A673 (cell line): ENCODE results near the gene TARBP1. TPM values are rescaled to one million over a fixed set of nuclear protein-coding genes. Genes with fewer than 3 reads are reported as not detected.
"Not testable (repeated sequence)": the region's sequence is repeated elsewhere in the genome, so short reads cannot be mapped to it uniquely, and the experiment has no call there.

ENCODE experiments used
- BruUV-seq: library from RNA; stranded (reverse); fragments of 400-500 nt; replicated peaks from 2 replicates; lab custom pipeline; 2021; lab: Mats Ljungman, UMichigan
- CTCF ChIA-PET: fragments of 300-600 bp; sonication (Branson Sonifier 250); formaldehyde crosslinking; loops from one replicate; lab custom pipeline; 2022; ENCODE audit warnings: antibody characterized with exemption; lab: Charles Lee
- POLR2A ChIA-PET: fragments of 300-600 bp; sonication (Branson Sonifier 250); formaldehyde crosslinking; loops from one replicate; lab custom pipeline; 2022; ENCODE audit warnings: antibody characterized with exemption; ENCODE audit not compliant: low non-redundant PET; lab: Charles Lee
- DNase-seq: peaks from one replicate; pipeline ENCODE4 v3.0.0-alpha.2; 2015; ENCODE audit warnings: low spot score
- H3K27ac ChIP-seq: fragments of 200-600 bp; sonication (generic); 2 replicates; pipeline ENCODE4 v1.5.1; 2016; ENCODE audit warnings: mixed run types, low read depth, mild to moderate bottlenecking, mixed read lengths, antibody characterized with exemption, low read length; ENCODE audit not compliant: poor library complexity, severe bottlenecking
- H3K27me3 ChIP-seq: fragments of 200-600 bp; sonication (generic); replicated peaks from 2 replicates; pipeline ENCODE4 v1.6.1; 2017; ENCODE audit warnings: mixed run types, low read depth, mild to moderate bottlenecking, mixed read lengths, antibody characterized with exemption, low read length; ENCODE audit not compliant: insufficient read depth, poor library complexity
- H3K36me3 ChIP-seq: fragments of 200-600 bp; sonication (generic); 2 replicates; pipeline ENCODE4 v1.6.1; 2016; ENCODE audit warnings: mixed run types, mild to moderate bottlenecking, mixed read lengths, antibody characterized with exemption, low read length; ENCODE audit not compliant: insufficient read depth, poor library complexity, severe bottlenecking
- H3K4me1 ChIP-seq: fragments of 200-600 bp; sonication (generic); 2 replicates; pipeline ENCODE4 v1.6.1; 2017; ENCODE audit warnings: mixed run types, mild to moderate bottlenecking, mixed read lengths, antibody characterized with exemption, low read length; ENCODE audit not compliant: insufficient read depth, poor library complexity, severe bottlenecking
- H3K4me3 ChIP-seq: fragments of 200-600 bp; sonication (generic); 2 replicates; pipeline ENCODE4 v1.5.1; 2016; ENCODE audit warnings: low read depth, mixed run types, mild to moderate bottlenecking, mixed read lengths, low read length; ENCODE audit not compliant: poor library complexity, severe bottlenecking
- H3K9me3 ChIP-seq: fragments of 200-600 bp; sonication (generic); 2 replicates; pipeline ENCODE4 v1.6.1; 2016; ENCODE audit warnings: mixed run types, low read depth, mild to moderate bottlenecking, mixed read lengths, antibody characterized with exemption, low read length; ENCODE audit not compliant: poor library complexity, severe bottlenecking
- CTCF ChIP-seq: fragments of 300-800, 200-600 bp; sonication (generic); conservative IDR thresholded peaks from 2 replicates; pipeline ENCODE4 v1.5.1; 2017; ENCODE audit warnings: low read depth, mild to moderate bottlenecking, antibody characterized with exemption, low read length, moderate library complexity, mixed read lengths
- EZH2 ChIP-seq: fragments of 200-600 bp; sonication (generic); IDR thresholded peaks from 2 replicates; pipeline ENCODE4 v1.6.1; 2017; ENCODE audit warnings: borderline replicate concordance, low read depth, mild to moderate bottlenecking, mixed read lengths, antibody characterized with exemption, low read length; ENCODE audit not compliant: poor library complexity, severe bottlenecking
- intact Hi-C: fragments of 100-400 bp; cut with micrococcal nuclease; formaldehyde crosslinking; loops from one replicate; pipeline ENCODE4 v1.10.0; 2022; ENCODE audit not compliant: unreplicated experiment
- total RNA-seq: library from RNA; stranded (reverse); gene quantifications from 2 replicates; pipeline ENCODE4 v1.2.3, GENCODE V29; 2021

TARBP1 gene
- total RNA-seq, 1 experiment from 2014 or later: 28.0 TPM

GRCh38 chr1:234504969-234505768 lies 26.2 kb upstream of the TARBP1 start:
- peaks cover 51% of the 10 kb centered on the region for H3K4me1 ChIP-seq
- DNase-seq: no peak
- peak overlapping the region; percentile 86 for H3K27ac ChIP-seq
- intact Hi-C loops: no loop called here
- CTCF ChIA-PET: no interaction called here
- H3K27me3 ChIP-seq: no peaks in the 10 kb centered on the region
- BruUV-seq: no TSS peak
- no peak overlapping the region for H3K4me3 ChIP-seq
- TF ChIP-seq EZH2: no peak
- no peak for TF ChIP-seq CTCF
- POLR2A ChIA-PET: no interaction called here
- no peaks in the 10 kb centered on the region for H3K9me3 ChIP-seq
- no peaks in the 10 kb centered on the region for H3K36me3 ChIP-seq

- peaks cover 51% of the 10 kb centered on the region for H3K4me1 ChIP-seq
- H3K36me3 ChIP-seq, CTCF ChIA-PET, BruUV-seq, DNase-seq, POLR2A ChIA-PET, H3K4me3 ChIP-seq, H3K9me3 ChIP-seq, H3K27me3 ChIP-seq, intact Hi-C loops: not testable (repeated sequence)
- H3K27ac ChIP-seq: peak overlapping the region; percentile 86
Observed at GRCh38 chr1:234504251-234504650, 25.3 kb upstream of the TARBP1 start.

- POLR2A ChIA-PET: no interaction called here
- intact Hi-C loops: no loop called here
- H3K4me3 ChIP-seq: no peak overlapping the region
- H3K4me1 ChIP-seq: peaks cover 53% of the 10 kb centered on the region
- DNase-seq: no peak
- H3K36me3 ChIP-seq: no peaks in the 10 kb centered on the region
- no peaks in the 10 kb centered on the region for H3K9me3 ChIP-seq
- H3K27me3 ChIP-seq: no peaks in the 10 kb centered on the region
- BruUV-seq: no TSS peak
- no peak overlapping the region for H3K27ac ChIP-seq
- TF ChIP-seq CTCF: no peak
- TF ChIP-seq EZH2: no peak
- CTCF ChIA-PET: no interaction called here
Observed at GRCh38 chr1:234503193-234504050, 24.4 kb upstream of the TARBP1 start.
